CD4-positive, alpha-beta T cell (primary cell): ENCODE results near the gene WDR11. TPM values are rescaled to one million over a fixed set of nuclear protein-coding genes. Genes with fewer than 3 reads are reported as not detected.

Experiments used
- ATAC-seq: fragments of 200-7000 bp; cut with Tn5 transposase; one replicate; pipeline ENCODE4 v1.10.0; 2022; ENCODE audit warnings: mild to moderate bottlenecking; ENCODE audit not compliant: poor library complexity
- CTCF ChIA-PET: fragments of 350-600 bp; sonication (Branson Sonifier 250); formaldehyde crosslinking; loops from one replicate; lab custom pipeline; 2021; ENCODE audit warnings: antibody characterized with exemption, inconsistent platforms; lab: Charles Lee
- POLR2A ChIA-PET: fragments of 350-600 bp; sonication (Branson Sonifier 250); formaldehyde crosslinking; loops from one replicate; lab custom pipeline; 2021; ENCODE audit warnings: antibody characterized with exemption, inconsistent platforms; lab: Charles Lee
- DNase-seq, 14 experiments: peaks; one replicate each; pipeline ENCODE4 v3.0.0-alpha.2; 2013 to 2020; ENCODE audit warnings: mixed read lengths in 2 of 14
- H3K27ac ChIP-seq, 2 donors: one replicate each; pipeline versions ENCODE4 v1.5.1 to v1.7.0; 2013; ENCODE audit warnings: low read length in 2 of 2, low read depth in 1 of 2, mild to moderate bottlenecking in 1 of 2
- H3K27me3 ChIP-seq, 2 experiments: 1 replicate in 1 of 2; 2 replicates in 1 of 2; pipeline versions ENCODE4 v1.6.1 to v1.7.0; 2013; ENCODE audit warnings: low read length in 2 of 2, control low read depth in 1 of 2, mild to moderate bottlenecking in 1 of 2, moderate library complexity in 1 of 2; ENCODE audit not compliant: insufficient read depth in 2 of 2, control insufficient read depth in 1 of 2
- H3K36me3 ChIP-seq: one replicate; pipeline ENCODE4 v1.6.1; 2013; ENCODE audit warnings: low read length, control low read depth; ENCODE audit not compliant: insufficient read depth
- H3K4me1 ChIP-seq: one replicate; pipeline ENCODE4 v1.6.1; 2013; ENCODE audit warnings: low read length, control low read depth; ENCODE audit not compliant: insufficient read depth
- H3K4me3 ChIP-seq: one replicate; pipeline ENCODE4 v1.5.1; 2013; ENCODE audit warnings: mild to moderate bottlenecking, low read length, moderate library complexity
- H3K9me3 ChIP-seq, 2 experiments: 1 replicate in 1 of 2; 2 replicates in 1 of 2; pipeline versions ENCODE4 v1.6.1 to v1.7.0; 2013; ENCODE audit warnings: low read length in 2 of 2, mild to moderate bottlenecking in 2 of 2, control low read depth in 1 of 2, moderate library complexity in 1 of 2; ENCODE audit not compliant: control insufficient read depth in 1 of 2, insufficient read depth in 1 of 2
- H3K27ac Mint-ChIP-seq: one replicate; pipeline ENCODE4 v1.8.0; 2020; ENCODE audit warnings: mixed read lengths
- H3K27me3 Mint-ChIP-seq: one replicate; pipeline ENCODE4 v1.8.0; 2021; ENCODE audit warnings: mixed read lengths
- H3K36me3 Mint-ChIP-seq: one replicate; pipeline ENCODE4 v1.8.0; 2021; ENCODE audit warnings: low read depth, mixed read lengths
- H3K4me1 Mint-ChIP-seq: one replicate; pipeline ENCODE4 v1.8.0; 2021; ENCODE audit warnings: low read depth, mixed read lengths
- H3K4me3 Mint-ChIP-seq: one replicate; pipeline ENCODE4 v1.8.0; 2020; ENCODE audit warnings: mild to moderate bottlenecking, mixed read lengths
- H3K9me3 Mint-ChIP-seq: one replicate; pipeline ENCODE4 v1.8.0; 2020; ENCODE audit warnings: mixed read lengths
- intact Hi-C, 2 experiments: fragments of 100-400 bp; cut with DNase I in 1 of 2; cut with micrococcal nuclease in 1 of 2; formaldehyde crosslinking; loops; one replicate each; pipeline versions ENCODE4 v1.15.1 to v1.9.0; 2023 to 2025; cut with DNase I, micrococcal nuclease
- total RNA-seq, 174 experiments: library from RNA in 2 of 174; stranded (reverse) in 2 of 174; gene quantifications; one replicate each; pipeline ENCODE4 v1.2.3 and lab custom pipeline; 2021 to 2026
- TF ChIP-seq, protein P1 (sequence below): fragments of 200-600 bp; IDR thresholded peaks from one replicate; pipeline ENCODE4 v1.8.0; 2022; ENCODE audit warnings: antibody characterized with exemption, mild to moderate bottlenecking

The WDR11 gene
- total RNA-seq, 2 experiments from 2014 or later: 16.9 to 17.9 TPM

GRCh38 chr10:120926611-120927010 lies 75.4 kb downstream of the WDR11 start:
- ATAC-seq: no peak
- Mint-ChIP-seq H3K36me3 (no peaks in the 10 kb centered on the region), H3K27ac (no peak overlapping the region), H3K9me3 (no peaks in the 10 kb centered on the region), H3K27me3 (peaks cover 5% of the 10 kb centered on the region), H3K4me1 (no peaks in the 10 kb centered on the region), H3K4me3 (no peak overlapping the region)
- Histone ChIP-seq H3K36me3 (no peaks in the 10 kb centered on the region), H3K9me3 (peaks cover 0 to 22% of the 10 kb centered on the region in 2 experiments), H3K27me3 (peaks cover 0 to 3% of the 10 kb centered on the region in 2 experiments), H3K4me1 (no peaks in the 10 kb centered on the region), H3K27ac (no peak overlapping the region), H3K4me3 (no peak overlapping the region)
- TF ChIP-seq, protein P1, sequence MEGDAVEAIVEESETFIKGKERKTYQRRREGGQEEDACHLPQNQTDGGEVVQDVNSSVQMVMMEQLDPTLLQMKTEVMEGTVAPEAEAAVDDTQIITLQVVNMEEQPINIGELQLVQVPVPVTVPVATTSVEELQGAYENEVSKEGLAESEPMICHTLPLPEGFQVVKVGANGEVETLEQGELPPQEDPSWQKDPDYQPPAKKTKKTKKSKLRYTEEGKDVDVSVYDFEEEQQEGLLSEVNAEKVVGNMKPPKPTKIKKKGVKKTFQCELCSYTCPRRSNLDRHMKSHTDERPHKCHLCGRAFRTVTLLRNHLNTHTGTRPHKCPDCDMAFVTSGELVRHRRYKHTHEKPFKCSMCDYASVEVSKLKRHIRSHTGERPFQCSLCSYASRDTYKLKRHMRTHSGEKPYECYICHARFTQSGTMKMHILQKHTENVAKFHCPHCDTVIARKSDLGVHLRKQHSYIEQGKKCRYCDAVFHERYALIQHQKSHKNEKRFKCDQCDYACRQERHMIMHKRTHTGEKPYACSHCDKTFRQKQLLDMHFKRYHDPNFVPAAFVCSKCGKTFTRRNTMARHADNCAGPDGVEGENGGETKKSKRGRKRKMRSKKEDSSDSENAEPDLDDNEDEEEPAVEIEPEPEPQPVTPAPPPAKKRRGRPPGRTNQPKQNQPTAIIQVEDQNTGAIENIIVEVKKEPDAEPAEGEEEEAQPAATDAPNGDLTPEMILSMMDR: no peak
- ChIA-PET CTCF (no interaction called here), POLR2A (no interaction called here)
- DNase-seq: no peak
- intact Hi-C loops: no loop called here

- Histone ChIP-seq H3K27ac (no peak overlapping the region), H3K36me3 (no peaks in the 10 kb centered on the region), H3K9me3 (peaks cover 0 to 22% of the 10 kb centered on the region in 2 experiments), H3K27me3 (peaks cover 0 to 3% of the 10 kb centered on the region in 2 experiments), H3K4me3 (no peak overlapping the region), H3K4me1 (no peaks in the 10 kb centered on the region)
- Mint-ChIP-seq H3K9me3 (no peaks in the 10 kb centered on the region), H3K27ac (no peak overlapping the region), H3K27me3 (peaks cover 5% of the 10 kb centered on the region), H3K36me3 (no peaks in the 10 kb centered on the region), H3K4me3 (no peak overlapping the region), H3K4me1 (no peaks in the 10 kb centered on the region)
- intact Hi-C loops: no loop called here
- ChIA-PET POLR2A (no interaction called here), CTCF (no interaction called here)
- DNase-seq (no peak), ATAC-seq (no peak)
- TF ChIP-seq, protein P1: no peak
These were observed 76.2 kb downstream of the WDR11 start for GRCh38 chr10:120927352-120927751.

DNA sequence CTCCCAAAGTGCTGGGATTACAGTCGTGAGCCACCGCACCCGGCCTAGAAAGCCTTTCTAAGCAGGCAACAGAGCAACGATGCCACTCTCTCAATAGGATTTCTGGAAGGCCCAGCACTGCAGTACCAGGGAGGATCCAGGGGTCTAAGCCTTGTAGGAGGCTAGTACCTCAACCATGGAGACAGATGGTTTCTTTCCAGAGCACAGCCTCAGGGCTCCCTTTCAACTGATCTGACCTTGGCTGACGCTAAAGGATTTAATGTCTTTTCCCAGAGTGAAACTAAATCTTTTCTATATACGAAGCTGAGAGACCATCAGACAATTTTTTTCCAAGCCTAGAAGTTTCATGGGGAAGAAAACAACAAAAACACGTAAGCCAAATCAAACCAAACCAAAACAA lies 78.0 kb downstream of the WDR11 start:
- H3K27ac ChIP-seq: no peak overlapping the region
- POLR2A ChIA-PET: no interaction called here
- CTCF ChIA-PET: no interaction called here
- Mint-ChIP-seq H3K4me3 (no peak overlapping the region), H3K36me3 (no peaks in the 10 kb centered on the region), H3K27ac (no peak overlapping the region), H3K27me3 (peaks cover 5% of the 10 kb centered on the region), H3K4me1 (no peaks in the 10 kb centered on the region), H3K9me3 (no peaks in the 10 kb centered on the region)
- intact Hi-C loops: no loop called here
- H3K36me3 ChIP-seq: no peaks in the 10 kb centered on the region
- peaks cover 0 to 3% of the 10 kb centered on the region in 2 experiments for H3K27me3 ChIP-seq
- ATAC-seq (no peak), DNase-seq (no peak)
- TF ChIP-seq, protein P1: no peak
- H3K9me3 ChIP-seq: peaks cover 0 to 7% of the 10 kb centered on the region in 2 experiments
- no peak overlapping the region for H3K4me3 ChIP-seq
- no peaks in the 10 kb centered on the region for H3K4me1 ChIP-seq
